GM23248 (cell line): Measurements from ENCODE around the gene RPL7A.

Experiments
- EZH2 ChIP-seq: fragments of 200-600 bp; sonication (generic); IDR thresholded peaks from 2 replicates; pipeline ENCODE4 v1.6.1; 2018; ENCODE audit warnings: antibody characterized with exemption, mild to moderate bottlenecking; ENCODE audit not compliant: insufficient read depth, poor library complexity, severe bottlenecking
- EZH2phosphoT487 ChIP-seq: fragments of 200-600 bp; sonication (generic); IDR thresholded peaks from 2 replicates; pipeline ENCODE4 v1.6.1; 2018; ENCODE audit warnings: antibody characterized with exemption, moderate library complexity, mild to moderate bottlenecking, low read depth; ENCODE audit not compliant: insufficient read depth

DNA sequence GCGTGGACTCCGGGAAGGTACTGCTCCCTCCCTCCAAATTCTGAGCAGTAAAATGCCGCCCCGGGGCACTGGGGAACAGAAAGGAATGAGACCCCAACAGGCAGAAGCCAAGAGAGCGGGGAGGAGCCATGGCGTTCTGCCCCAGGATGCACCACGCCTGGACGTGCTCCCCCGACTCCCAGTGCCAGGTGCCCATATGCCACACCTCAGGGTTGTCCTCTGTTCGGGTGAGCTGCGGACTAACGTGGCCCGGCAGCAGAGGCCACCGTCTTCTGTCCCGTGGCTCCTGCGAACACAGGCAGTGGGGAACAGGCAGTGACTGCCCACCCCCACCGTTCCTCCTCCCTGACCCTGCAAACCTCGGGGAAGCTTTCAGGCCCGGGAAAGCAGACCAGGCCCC, 16.8 kb upstream of the RPL7A start:
- TF ChIP-seq EZH2 (no peak), EZH2phosphoT487 (no peak)
